Endothelial cell of umbilical vein (primary cell): ENCODE results near the gene PRICKLE3. TPM values are rescaled to one million over a fixed set of nuclear protein-coding genes. Genes with fewer than 3 reads are reported as not detected.

Experiments
- BruUV-seq: library from RNA; stranded (reverse); fragments of 400-500 nt; replicated peaks from 2 replicates; lab custom pipeline; 2021; lab: Mats Ljungman, UMichigan
- CTCF ChIA-PET: fragments of 300-600, 350-600 bp; sonication (Branson Sonifier 250); formaldehyde crosslinking; loops from one replicate; lab custom pipeline; 2021; ENCODE audit warnings: antibody characterized with exemption, inconsistent platforms; lab: Charles Lee
- POLR2A ChIA-PET: fragments of 300-600, 350-600 bp; sonication (Branson Sonifier 250); formaldehyde crosslinking; loops from one replicate; lab custom pipeline; 2021; ENCODE audit warnings: antibody characterized with exemption, inconsistent platforms; lab: Charles Lee
- DNase-seq: peaks from one replicate; pipeline ENCODE4 v3.0.0-alpha.2; 2011; ENCODE audit warnings: low read depth, low spot score
- FAIRE-seq: peaks from 2 replicates; lab custom pipeline; 2011; peaks lifted over from hg19 to GRCh38; lab: Jason Lieb, UNC
- H2AFZ ChIP-seq: 2 replicates; pipeline ENCODE4 v1.6.0; 2012; ENCODE audit warnings: low read depth, low read length, control low read depth, inconsistent platforms
- H3K27ac ChIP-seq: 2 replicates; pipeline ENCODE4 v1.5.1; 2011; ENCODE audit warnings: low read depth, mild to moderate bottlenecking, control low read depth, low read length, moderate library complexity; ENCODE audit not compliant: insufficient read depth
- H3K27me3 ChIP-seq, 2 experiments: 2 replicates each; pipeline versions ENCODE4 v1.6.0 to v1.6.1; 2011; ENCODE audit warnings: low read length in 2 of 2, mixed read lengths in 1 of 2; ENCODE audit not compliant: control insufficient read depth in 2 of 2, insufficient read depth in 2 of 2
- H3K36me3 ChIP-seq, 2 experiments: 2 replicates in 1 of 2; 3 replicates in 1 of 2; pipeline ENCODE4 v1.5.1; 2011; ENCODE audit warnings: low read length in 2 of 2, mild to moderate bottlenecking in 1 of 2, moderate library complexity in 1 of 2; ENCODE audit not compliant: control insufficient read depth in 2 of 2, insufficient read depth in 2 of 2; ENCODE audit errors: extremely low read depth in 1 of 2
- H3K4me1 ChIP-seq: 3 replicates; pipeline ENCODE4 v1.5.1; 2011; ENCODE audit warnings: mild to moderate bottlenecking, low read length; ENCODE audit not compliant: control insufficient read depth, insufficient read depth; ENCODE audit errors: extremely low read depth
- H3K4me2 ChIP-seq: 2 replicates; pipeline ENCODE4 v1.6.1; 2011; ENCODE audit warnings: low read length, control low read depth, mixed read lengths; ENCODE audit not compliant: insufficient read depth
- H3K4me3 ChIP-seq, 3 experiments: fragments of 200-600 bp in 1 of 3; sonication (generic), shearing (Covaris generic) in 1 of 3; replicated peaks in 1 of 3; 2 replicates each; pipeline ENCODE4 v1.5.1; 2011 to 2016; ENCODE audit warnings: control low read depth in 3 of 3, low read length in 3 of 3, mild to moderate bottlenecking in 2 of 3, inconsistent platforms in 1 of 3, low read depth in 1 of 3, moderate library complexity in 1 of 3; ENCODE audit not compliant: insufficient read depth in 1 of 3
- H3K79me2 ChIP-seq: 2 replicates; pipeline ENCODE4 v1.6.0; 2012; ENCODE audit warnings: low read length, inconsistent platforms; ENCODE audit not compliant: control insufficient read depth, insufficient read depth
- H3K9ac ChIP-seq: replicated peaks from 2 replicates; pipeline ENCODE3; 2011; ENCODE audit warnings: low read length, control low read depth; ENCODE audit not compliant: insufficient read depth; ENCODE audit errors: extremely low read depth
- H3K9me1 ChIP-seq: replicated peaks from 3 replicates; pipeline ENCODE4 v1.6.0; 2011; ENCODE audit warnings: mild to moderate bottlenecking, low read length; ENCODE audit not compliant: control insufficient read depth, insufficient read depth; ENCODE audit errors: extremely low read depth
- H3K9me3 ChIP-seq: replicated peaks from 2 replicates; pipeline ENCODE4 v1.5.1; 2012; ENCODE audit warnings: low read length, inconsistent platforms; ENCODE audit not compliant: control insufficient read depth, insufficient read depth
- H4K20me1 ChIP-seq: replicated peaks from 2 replicates; pipeline ENCODE3; 2011; ENCODE audit warnings: mild to moderate bottlenecking, low read length; ENCODE audit not compliant: control insufficient read depth, insufficient read depth; ENCODE audit errors: extremely low read depth
- EZH2 ChIP-seq: IDR thresholded peaks from 2 replicates; pipeline ENCODE4 v1.6.1; 2012; ENCODE audit warnings: borderline replicate concordance, low read depth, mild to moderate bottlenecking, moderate library complexity, low read length, inconsistent platforms; ENCODE audit not compliant: severe bottlenecking
- FOS ChIP-seq: IDR thresholded peaks from 2 replicates; pipeline ENCODE4 v1.6.1; 2011; ENCODE audit warnings: mild to moderate bottlenecking, low read length, moderate library complexity, borderline replicate concordance; ENCODE audit not compliant: insufficient read depth
- GATA2 ChIP-seq: IDR thresholded peaks from 2 replicates; pipeline ENCODE4 v1.7.0; 2011; ENCODE audit warnings: low read depth, mild to moderate bottlenecking, moderate library complexity, mixed read lengths, low read length; ENCODE audit not compliant: insufficient read length, insufficient read depth
- JUN ChIP-seq: IDR thresholded peaks from 2 replicates; pipeline ENCODE4 v1.6.1; 2011; ENCODE audit warnings: borderline replicate concordance, low read depth; ENCODE audit not compliant: insufficient read length, insufficient read depth
- MAX ChIP-seq: IDR thresholded peaks from 2 replicates; pipeline ENCODE4 v1.6.1; 2011; ENCODE audit not compliant: insufficient read depth, insufficient read length
- MYC ChIP-seq: IDR thresholded peaks from one replicate; pipeline ENCODE4 v1.6.1; 2011; ENCODE audit warnings: mild to moderate bottlenecking, low read depth, low read length
- POLR2A ChIP-seq: IDR thresholded peaks from 2 replicates; pipeline ENCODE4 v1.6.1; 2012; ENCODE audit warnings: low read depth, mild to moderate bottlenecking, control low read depth, low read length
- POLR2AphosphoS5 ChIP-seq: IDR thresholded peaks from 2 replicates; pipeline ENCODE4 v1.6.1; 2012; ENCODE audit warnings: low read depth, mild to moderate bottlenecking, control low read depth, low read length, moderate library complexity; ENCODE audit not compliant: insufficient read depth
- dilution Hi-C: fragments of 300-500 bp; cut with MboI; formaldehyde crosslinking; loops from one replicate; pipeline ENCODE4 v1.15.0; 2019; ENCODE audit warnings: low sequenced_read_pairs; ENCODE audit not compliant: extremely low pct_ligation_motif_present
- intact Hi-C: fragments of 100-400 bp; cut with micrococcal nuclease; formaldehyde crosslinking; loops from one replicate; pipeline ENCODE4 v1.10.0; 2022
- polyA plus RNA-seq, 4 experiments: library from polyadenylated mRNA; depleted of rRNA in 3 of 4; stranded (reverse) in 3 of 4; unstranded in 1 of 4; fragments of >200 nt; gene quantifications; 2 replicates each; pipeline versions ENCODE4 v1.2.1 to v1.2.3, GENCODE V29; 2011 to 2012; ENCODE audit warnings: missing spikeins in 1 of 4
- total RNA-seq: library from RNA; stranded (reverse); gene quantifications from 2 replicates; pipeline ENCODE4 v1.2.3, GENCODE V29; 2021
- TF ChIP-seq, protein P1 (sequence below), 2 donors: IDR thresholded peaks; 1 replicate in 1 of 2; 2 replicates in 1 of 2; pipeline ENCODE4 v1.5.1; 2011; ENCODE audit warnings: low read length in 2 of 2, mild to moderate bottlenecking in 2 of 2, moderate library complexity in 2 of 2, control low read depth in 1 of 2, inconsistent platforms in 1 of 2, low read depth in 1 of 2; ENCODE audit not compliant: insufficient read depth in 1 of 2; ENCODE audit errors: extremely low read depth in 1 of 2

Gene PRICKLE3
- total and polyA plus RNA-seq, 2 donors (not counting 3 experiments of a cell fraction or from before 2014, with no cell fraction given): 6.8 to 15.0 TPM

GRCh38 chrX:49214996-49215526, 28.9 kb upstream of the PRICKLE3 start:
- no peak for TF ChIP-seq FOS
- no peak for TF ChIP-seq MYC
- no peak for TF ChIP-seq GATA2
- no peak for TF ChIP-seq MAX
- TF ChIP-seq POLR2A: no peak
- no peak for TF ChIP-seq EZH2
- TF ChIP-seq, protein P1, sequence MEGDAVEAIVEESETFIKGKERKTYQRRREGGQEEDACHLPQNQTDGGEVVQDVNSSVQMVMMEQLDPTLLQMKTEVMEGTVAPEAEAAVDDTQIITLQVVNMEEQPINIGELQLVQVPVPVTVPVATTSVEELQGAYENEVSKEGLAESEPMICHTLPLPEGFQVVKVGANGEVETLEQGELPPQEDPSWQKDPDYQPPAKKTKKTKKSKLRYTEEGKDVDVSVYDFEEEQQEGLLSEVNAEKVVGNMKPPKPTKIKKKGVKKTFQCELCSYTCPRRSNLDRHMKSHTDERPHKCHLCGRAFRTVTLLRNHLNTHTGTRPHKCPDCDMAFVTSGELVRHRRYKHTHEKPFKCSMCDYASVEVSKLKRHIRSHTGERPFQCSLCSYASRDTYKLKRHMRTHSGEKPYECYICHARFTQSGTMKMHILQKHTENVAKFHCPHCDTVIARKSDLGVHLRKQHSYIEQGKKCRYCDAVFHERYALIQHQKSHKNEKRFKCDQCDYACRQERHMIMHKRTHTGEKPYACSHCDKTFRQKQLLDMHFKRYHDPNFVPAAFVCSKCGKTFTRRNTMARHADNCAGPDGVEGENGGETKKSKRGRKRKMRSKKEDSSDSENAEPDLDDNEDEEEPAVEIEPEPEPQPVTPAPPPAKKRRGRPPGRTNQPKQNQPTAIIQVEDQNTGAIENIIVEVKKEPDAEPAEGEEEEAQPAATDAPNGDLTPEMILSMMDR (IDR thresholded peaks at IDR 0.05; ENCODE audit: extremely low read depth in 1 of 2, insufficient read depth in 1 of 2, low read depth in 1 of 2, low read length in 2 of 2): no peak
- no peak for TF ChIP-seq JUN
- TF ChIP-seq POLR2AphosphoS5: no peak
- dilution Hi-C loops (no loop called here), intact Hi-C loops (no loop called here)
- H3K36me3 ChIP-seq: no peaks in the 10 kb centered on the region
- no peaks in the 10 kb centered on the region for H3K9me1 ChIP-seq
- no peak overlapping the region for H3K4me2 ChIP-seq
- H3K9ac ChIP-seq: no peak overlapping the region
- H3K9me3 ChIP-seq: no peaks in the 10 kb centered on the region
- no peak for DNase-seq
- no peak for FAIRE-seq
- no peaks in the 10 kb centered on the region for H4K20me1 ChIP-seq
- no peaks in the 10 kb centered on the region for H3K79me2 ChIP-seq
- H3K4me1 ChIP-seq: no peaks in the 10 kb centered on the region
- no TSS peak for BruUV-seq
- no peak overlapping the region for H3K4me3 ChIP-seq
- H2AFZ ChIP-seq: no peak overlapping the region
- H3K27me3 ChIP-seq: no peaks in the 10 kb centered on the region
- ChIA-PET POLR2A (no interaction called here), CTCF (no interaction called here)
- H3K27ac ChIP-seq: no peak overlapping the region
